HTR-8/SVneo (cell line): ENCODE data around the gene UHMK1.

ENCODE experiments used
- DNase-seq: peaks from one replicate; pipeline ENCODE4 v3.0.0; 2011; ENCODE audit warnings: low spot score, mixed read lengths; ENCODE audit not compliant: insufficient read length
- FAIRE-seq: peaks from 2 replicates; lab custom pipeline; 2011; peaks lifted over from hg19 to GRCh38; lab: Jason Lieb, UNC

UHMK1 gene

GRCh38 chr1:162502928-162503327 lies 5.3 kb downstream of the UHMK1 start:
- DNase-seq: no peak
- no peak for FAIRE-seq

- DNase-seq: no peak
- no peak for FAIRE-seq
Measured at GRCh38 chr1:162527314-162527713, 29.7 kb downstream of the UHMK1 start.

GRCh38 chr1:162530307-162530987 lies 32.8 kb downstream of the UHMK1 start:
- FAIRE-seq: no peak
- DNase-seq: no peak

GRCh38 chr1:162530988-162531319 lies 33.3 kb downstream of the UHMK1 start:
- FAIRE-seq (no peak), DNase-seq (no peak)

GRCh38 chr1:162535501-162535900 lies 37.9 kb downstream of the UHMK1 start:
- DNase-seq (no peak), FAIRE-seq (no peak)

GRCh38 chr1:162536511-162536910 lies 38.9 kb downstream of the UHMK1 start:
- no peak for DNase-seq
- no peak for FAIRE-seq

GRCh38 chr1:162537216-162537615 lies 39.6 kb downstream of the UHMK1 start:
- FAIRE-seq (no peak), DNase-seq (no peak)

- FAIRE-seq: no peak
- peak; percentile 52 for DNase-seq
Measured at GRCh38 chr1:162538815-162539431, 41.3 kb downstream of the UHMK1 start.

- FAIRE-seq: no peak
- DNase-seq: peak; percentile 45
Measured at GRCh38 chr1:162541619-162542141, 44.1 kb downstream of the UHMK1 start.

- DNase-seq (no peak), FAIRE-seq (no peak)
Measured at GRCh38 chr1:162543228-162543627, 45.6 kb downstream of the UHMK1 start.

- FAIRE-seq (no peak), DNase-seq (no peak)
Measured at GRCh38 chr1:162548170-162548569, 50.6 kb downstream of the UHMK1 start.

GRCh38 chr1:162549001-162549400 lies 51.4 kb downstream of the UHMK1 start:
- no peak for FAIRE-seq

GRCh38 chr1:162550925-162551324 lies 53.3 kb downstream of the UHMK1 start:
- peak; percentile 36 for FAIRE-seq
- no peak for DNase-seq

More at GRCh38 chr1:162549001-162549400, 51.4 kb downstream of the UHMK1 start:
- no peak for DNase-seq

GRCh38 chr1:162551969-162552683 lies 54.5 kb downstream of the UHMK1 start:
- DNase-seq (no peak), FAIRE-seq (no peak)

- no peak for FAIRE-seq
- DNase-seq: no peak
Measured at GRCh38 chr1:162552684-162553252, 55.1 kb downstream of the UHMK1 start.

GRCh38 chr1:162554258-162554657 lies 56.6 kb downstream of the UHMK1 start:
- FAIRE-seq (no peak), DNase-seq (no peak)

GRCh38 chr1:162557536-162557935 lies 59.9 kb downstream of the UHMK1 start:
- FAIRE-seq: no peak
- DNase-seq: no peak

GRCh38 chr1:162560303-162561036 lies 62.9 kb downstream of the UHMK1 start:
- DNase-seq (no peak), FAIRE-seq (no peak)

- DNase-seq: peak; percentile 89
- FAIRE-seq: peak; percentile 70
Measured at GRCh38 chr1:162561037-162561615, 63.5 kb downstream of the UHMK1 start.
